HG02588 (cell line): ENCODE data around the gene PLXNA1.
A peak's percentile ranks its signal among the peaks of the same experiment; 100 is the strongest.

Source experiments
- ATAC-seq: cut with Tn5 transposase; IDR thresholded peaks from one replicate; pipeline ENCODE4 v1.9.1; 2021; ENCODE audit warnings: mild to moderate bottlenecking, moderate library complexity; ENCODE audit not compliant: unreplicated experiment

The PLXNA1 gene

DNA sequence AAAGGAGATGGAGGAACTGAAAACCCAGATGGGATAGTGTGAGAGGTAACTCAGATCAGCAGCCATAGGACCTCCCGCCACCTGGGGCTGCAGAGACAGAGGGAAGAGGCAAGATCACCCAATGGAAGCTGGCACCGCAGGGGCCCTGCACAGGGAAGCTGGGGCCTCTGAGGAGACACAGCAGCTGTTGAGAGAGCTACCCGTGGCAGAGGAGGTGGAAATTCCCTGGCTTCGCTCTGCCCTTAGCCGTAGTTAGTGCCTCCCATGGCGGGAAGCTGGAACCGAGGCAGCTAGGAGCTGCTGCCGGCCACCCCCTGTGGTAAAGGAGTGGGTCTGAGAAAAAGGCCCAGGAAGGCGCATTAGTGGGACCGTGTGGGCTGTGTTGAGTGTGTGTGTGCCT, 18.0 kb upstream of the PLXNA1 start:
- no peak for ATAC-seq

DNA sequence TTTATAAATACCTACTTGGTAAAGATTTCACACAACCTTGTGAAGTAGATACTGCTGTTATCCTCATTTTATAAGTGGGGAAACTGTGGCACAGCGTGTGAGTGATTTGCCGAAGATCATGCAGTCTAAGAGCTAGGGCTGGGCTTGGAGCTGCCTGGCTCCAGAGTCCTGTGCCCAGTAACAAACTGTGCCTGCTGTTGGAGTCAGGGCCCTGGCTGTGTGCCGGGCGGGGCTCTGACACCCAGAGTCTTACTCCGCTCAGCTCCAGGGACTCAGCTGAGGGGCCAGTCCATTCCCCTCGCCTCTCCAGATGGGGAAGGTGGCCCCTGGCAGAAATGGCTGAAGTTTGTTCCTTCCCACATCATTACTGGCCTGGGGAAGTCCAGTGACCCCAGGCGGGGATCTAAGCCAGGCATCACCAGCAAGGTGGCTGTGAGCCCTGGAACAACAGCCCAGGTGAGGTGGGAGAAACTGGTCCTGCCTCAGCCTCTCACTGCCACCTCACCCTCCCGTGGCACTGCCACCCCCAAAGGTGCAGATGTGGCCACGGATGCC, 17.3 kb upstream of the PLXNA1 start:
- ATAC-seq = no peak

DNA sequence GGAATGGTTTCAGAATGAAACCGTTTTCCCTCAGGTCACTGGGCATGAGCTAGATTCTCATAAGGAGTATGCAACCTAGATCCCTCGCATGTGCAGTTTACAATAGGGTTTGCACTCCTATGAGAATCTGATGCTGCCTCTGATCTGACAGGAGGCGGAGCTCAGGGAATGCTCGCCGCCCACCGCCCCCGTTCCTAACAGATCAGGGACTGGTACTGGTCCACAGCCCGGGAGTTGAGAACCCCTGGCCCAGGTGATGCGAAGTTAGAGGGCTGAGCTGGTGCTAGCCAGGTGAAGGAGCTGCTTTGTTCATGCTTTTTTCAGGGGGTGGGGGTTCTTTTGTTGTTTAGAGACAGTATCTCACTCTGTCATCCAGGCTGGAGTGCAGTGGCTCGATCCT, 15.5 kb upstream of the PLXNA1 start:
- ATAC-seq = no peak

DNA sequence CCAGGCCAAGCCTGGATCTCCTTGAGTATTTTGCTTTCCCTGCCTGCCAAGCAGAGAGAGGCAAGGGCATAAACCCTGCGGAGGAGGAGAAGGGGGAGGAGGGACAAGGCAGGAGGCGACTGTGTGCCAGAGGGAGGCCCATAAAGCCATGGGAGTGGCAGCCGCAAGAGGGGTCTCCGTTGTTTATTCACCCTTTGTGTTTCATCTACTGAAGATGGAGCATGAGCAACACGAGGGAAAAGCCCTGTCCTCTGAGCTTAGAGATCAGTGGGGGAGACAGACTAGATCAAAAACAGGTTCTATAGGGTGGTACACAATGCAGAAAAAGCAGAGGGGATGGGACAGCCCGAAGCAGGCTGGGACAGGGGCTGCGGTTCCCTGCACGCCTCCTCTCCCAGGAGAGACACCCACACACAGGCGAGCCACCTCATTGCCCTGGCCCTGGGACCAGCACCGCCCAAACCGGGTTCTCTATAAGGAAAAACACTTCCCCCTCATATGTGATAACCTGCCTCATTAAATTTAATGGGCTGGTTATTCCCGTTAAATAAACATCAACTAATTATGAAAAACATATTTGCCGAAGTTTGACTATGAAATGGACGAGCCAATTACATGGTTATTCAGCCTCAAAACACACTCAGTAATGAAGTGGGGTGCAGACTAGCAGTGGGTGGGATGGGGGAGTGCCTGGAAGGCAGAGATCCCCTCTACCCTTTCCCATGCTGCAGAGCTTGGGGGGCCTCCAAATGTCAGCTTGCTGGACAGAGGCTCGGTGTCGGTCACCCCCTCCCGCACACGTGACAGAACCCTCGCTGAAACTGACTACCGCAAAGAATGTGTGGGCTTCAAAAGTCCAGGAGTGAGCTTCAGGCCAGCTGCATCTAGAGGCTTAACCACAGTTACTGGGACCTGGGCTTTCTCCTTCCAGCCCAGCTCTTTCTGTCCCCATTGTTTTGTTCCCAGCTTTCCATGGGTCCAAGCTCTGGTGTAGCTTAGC, 14.2 kb upstream of the PLXNA1 start:
- no peak for ATAC-seq

DNA sequence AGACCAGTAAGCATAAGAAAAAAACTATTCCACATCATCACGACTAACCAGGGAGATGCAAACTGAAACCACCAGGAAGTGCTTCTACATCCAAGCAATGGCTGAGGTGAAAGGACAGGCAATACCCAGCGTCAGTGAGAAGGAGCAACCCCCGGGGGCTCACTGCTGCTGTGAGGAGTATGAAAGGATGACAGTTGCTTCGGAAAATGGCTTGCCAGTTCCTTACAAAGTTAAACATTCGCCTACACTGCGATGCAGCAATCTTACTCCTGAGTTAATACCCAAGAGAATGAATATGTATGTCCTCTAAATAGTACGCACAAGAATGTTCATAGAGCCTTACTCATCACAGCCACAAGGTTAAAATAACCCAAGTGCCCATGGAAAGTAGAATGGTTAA, 13.3 kb upstream of the PLXNA1 start:
- ATAC-seq = no peak

DNA sequence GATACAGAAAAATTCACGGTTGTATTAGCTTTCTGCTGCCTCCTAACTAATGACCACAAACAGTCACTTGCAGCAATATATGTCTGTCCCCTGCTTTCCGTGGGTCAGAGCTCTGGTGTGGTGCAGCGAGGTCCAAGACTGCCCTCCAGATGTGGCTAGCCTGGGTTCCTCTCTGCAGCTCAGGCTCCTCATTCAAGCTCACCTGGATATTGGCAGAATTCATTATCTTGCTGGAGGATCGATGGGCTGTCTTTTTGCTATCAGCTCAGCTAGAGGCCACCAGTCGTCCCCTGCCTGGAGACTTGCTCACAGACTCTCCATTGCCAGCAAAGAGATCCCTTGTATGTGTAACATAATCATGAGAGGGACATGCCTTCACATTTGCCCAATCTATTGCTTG, 12.8 kb upstream of the PLXNA1 start:
- ATAC-seq = no peak

DNA sequence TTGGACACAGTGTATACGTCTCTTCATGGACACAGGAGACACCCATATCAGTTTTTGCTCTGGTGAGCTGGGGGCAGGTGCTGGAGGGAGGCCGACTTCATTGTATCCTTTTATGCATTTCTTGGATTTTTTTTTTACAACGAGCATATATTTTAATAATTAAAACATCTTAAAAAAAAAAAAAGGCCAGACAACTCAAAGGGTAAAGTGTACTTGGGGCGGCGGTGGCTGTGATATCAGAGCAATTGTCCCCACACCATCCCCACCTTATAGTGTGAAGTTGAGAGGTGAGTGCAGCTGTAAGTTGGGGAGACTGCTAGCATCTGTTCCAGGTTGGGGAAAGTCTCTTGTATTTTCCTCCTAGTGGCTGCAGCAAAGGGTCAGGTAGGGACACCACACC, 12.0 kb upstream of the PLXNA1 start:
- ATAC-seq = no peak

DNA sequence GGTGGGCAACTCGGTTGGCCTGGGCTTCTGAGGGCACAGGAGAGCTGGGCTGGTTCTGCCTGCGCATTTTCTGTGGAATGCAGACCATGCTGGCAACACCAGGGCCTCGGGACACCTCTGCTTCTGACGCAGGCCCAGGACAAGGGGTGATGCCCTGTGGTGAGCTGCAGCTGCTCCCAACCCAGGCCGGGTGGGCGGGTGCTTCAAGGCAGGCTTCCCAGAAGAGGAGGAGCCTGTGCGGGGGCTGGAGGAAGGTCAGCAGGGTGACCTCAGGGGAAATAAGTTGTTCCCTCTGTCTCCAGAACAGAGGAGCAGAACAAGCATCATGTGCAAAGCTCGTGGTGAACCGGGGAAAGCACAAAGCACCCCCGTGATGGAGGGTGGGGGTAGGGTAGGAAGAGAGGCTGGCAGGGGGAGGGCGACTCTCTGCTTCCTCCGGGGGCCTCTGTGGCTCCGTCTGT, 11.0 kb upstream of the PLXNA1 start:
- ATAC-seq = peak; percentile 70

DNA sequence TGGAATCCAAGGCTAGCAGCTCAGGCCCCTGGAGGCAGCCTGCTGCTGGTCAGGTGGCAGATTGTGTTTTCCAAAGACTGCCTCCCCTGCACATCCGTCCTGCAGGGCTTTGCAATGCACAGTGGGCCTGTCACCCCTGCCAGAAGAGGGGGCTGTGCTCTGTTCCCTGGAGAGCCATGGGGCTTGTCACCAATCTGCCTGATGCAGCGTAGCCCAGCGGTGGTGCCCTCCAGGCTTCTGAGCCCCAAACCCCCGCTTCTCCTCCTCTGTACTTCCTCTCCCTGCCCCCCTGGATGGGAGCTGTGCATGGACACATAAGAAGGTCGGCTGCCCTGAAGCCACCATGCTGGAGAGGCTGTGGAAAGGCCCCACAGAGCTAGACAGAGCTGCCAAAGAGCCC, 10.0 kb upstream of the PLXNA1 start:
- no peak for ATAC-seq

DNA sequence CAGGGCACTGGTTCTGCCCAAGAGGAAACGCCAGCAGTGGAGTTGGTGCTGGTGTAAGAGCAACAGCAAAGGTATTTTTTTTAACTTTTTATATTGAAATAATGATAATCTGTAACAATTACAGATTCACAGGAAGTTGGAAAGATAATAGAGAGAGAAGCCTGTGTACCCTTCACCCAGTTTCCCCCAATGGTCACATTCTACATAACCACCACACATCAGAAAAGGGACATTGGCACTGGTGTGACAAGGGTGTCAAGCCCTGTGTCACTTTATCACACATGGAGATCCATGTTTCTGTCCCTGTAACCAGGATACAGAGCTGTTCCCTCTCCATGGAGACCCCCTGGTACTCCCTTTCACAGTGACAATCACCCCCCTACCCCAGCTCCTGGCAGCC, 9.1 kb upstream of the PLXNA1 start:
- no peak for ATAC-seq

DNA sequence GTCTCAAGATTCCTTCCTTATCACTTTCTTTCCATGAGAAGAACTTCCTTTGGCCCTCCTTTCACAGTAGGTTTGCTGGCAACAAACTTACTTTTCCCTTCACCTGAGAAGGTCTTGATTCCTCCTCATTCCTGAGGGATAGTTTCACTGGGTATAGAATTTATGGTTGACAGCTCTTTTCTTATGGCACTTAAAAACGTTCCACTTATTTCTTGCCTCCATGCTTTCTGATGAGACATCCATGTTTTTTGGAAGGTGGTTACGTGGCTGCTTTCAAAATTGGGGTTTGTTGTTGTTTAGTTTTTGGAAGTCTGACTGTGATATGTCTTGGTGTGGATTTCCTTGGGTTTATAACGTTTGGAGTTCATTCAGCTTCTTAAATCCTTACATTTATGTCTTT, 8.2 kb upstream of the PLXNA1 start:
- no peak for ATAC-seq

DNA sequence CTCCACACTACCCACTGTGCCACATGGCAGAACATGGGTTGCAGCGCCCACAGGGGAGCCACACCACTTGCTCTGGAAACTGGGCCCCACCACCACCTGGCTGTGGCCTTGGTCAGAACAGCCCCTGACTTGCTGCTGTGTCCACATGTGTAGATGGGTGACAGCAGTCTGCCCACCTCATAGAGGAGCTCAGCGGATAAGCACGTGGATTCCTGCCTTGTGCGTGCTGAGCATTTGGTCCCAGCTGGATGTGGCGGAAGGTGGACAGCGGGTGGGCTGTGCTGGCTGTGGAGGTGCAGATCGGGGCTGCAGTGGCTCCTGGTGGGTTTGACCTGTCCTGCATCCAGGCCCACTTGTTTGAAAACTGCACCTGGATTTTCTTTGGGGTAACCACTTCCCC, 6.0 kb upstream of the PLXNA1 start:
- ATAC-seq = no peak

DNA sequence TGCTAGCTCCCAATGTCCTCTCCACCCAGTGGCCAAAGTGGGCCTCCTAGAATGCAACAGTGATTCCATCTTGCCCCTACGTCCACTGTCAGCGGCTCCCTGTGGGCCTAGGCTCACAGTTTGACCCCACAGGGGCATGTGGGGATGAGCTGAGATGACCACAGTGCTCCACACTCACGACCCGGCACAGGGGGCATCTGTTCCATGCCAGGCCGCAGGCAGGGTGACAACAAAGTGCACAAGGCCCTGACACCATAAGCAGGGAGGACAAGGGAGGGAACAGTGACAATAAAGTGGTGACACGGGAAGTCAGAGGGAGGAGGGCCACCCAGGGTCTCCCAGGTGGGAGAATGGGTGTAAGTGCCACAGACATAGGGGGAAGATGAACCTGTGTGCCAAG, 5.1 kb upstream of the PLXNA1 start:
- ATAC-seq = no peak

DNA sequence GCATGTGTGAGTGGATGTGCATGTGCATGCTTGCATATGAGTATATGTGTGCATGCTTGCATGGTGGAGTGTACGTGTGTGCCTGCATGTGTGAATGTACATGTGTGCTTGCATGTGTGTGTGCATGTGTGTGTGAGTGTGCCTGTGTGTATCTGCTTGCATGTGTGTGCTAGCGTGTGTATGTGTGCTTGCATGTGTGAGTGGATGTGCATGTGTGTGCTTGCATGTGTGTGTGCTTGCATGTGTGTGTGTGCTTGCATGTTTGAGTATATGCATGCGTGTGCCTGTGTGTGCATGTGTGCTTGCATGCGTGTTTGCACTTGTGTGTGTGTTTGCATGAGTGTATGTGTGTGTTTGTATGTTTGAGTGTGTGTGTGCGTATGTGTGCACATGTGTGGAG, 4.6 kb upstream of the PLXNA1 start:
- ATAC-seq = no peak

DNA sequence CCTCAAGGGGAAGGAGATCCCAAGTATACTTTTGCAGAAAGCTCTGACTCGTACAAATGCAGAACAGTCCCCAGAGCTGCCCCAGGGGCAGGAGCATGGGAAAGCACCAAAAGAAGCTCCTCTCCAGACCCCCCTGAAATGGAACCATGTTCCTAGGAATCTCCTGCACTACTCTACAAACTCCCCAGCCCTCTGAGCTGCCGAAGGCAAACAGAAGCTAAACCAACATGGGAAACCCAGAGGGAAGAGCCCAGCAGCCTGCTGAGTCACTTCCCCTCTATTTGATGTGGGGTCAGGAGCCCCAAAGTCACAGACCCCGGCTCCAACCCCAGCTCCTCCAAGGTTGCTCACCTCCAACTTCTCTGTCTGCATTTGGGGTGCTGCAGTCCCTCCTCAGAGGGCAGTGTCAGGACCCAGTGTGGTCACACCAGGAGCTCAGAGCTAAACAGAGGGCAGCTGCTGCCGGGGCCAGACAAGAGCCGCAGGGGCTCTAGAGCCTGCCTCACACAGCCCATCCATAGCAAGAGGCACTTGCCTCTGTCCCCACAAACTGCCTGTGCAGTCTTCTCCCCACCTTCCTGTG, 3.8 kb upstream of the PLXNA1 start:
- no peak for ATAC-seq

DNA sequence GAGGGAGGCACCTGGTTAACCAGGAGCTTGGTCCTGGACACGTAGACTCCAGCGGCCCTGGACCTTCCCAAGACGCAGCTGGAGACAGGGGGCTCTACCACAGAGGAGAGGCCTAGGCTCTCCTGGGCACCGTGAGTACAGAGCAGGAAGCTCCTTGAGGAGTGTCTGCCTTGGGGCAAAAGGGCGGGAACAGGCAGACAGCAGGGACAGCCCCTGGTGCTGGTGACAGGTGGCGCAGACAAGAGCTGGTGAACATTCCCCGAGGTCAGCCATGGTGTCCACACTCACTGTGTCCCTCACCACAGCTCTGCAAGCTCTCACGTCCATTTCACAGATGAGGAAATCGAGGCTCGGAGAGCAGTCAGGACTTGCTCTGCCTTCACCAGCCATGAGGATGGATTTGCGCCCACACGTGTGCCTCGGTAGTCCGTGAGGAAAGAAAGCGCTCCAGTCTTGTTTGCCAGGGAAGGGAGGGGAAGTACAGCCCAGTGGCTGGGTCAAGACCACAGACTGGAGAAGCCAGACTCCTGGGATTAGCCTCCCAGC, 2.6 kb upstream of the PLXNA1 start:
- ATAC-seq = no peak

DNA sequence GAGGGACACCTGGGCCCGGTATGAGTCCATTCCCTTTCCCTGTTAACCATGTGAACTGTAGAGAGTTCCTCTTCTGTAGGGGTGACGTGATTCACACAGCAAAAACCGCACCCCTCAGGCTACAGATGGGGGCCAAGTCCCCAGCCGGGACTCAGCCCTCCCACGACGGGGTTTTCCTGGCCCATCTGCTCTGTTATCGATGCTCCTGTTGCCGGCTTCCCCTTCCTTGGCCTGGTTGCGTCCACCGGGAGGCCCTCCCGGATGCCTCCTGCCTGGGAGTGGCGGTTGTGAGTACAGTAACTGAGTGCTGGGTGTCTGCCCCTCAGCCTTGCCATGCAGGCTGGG, 817 bp upstream of the PLXNA1 start:
- peak; percentile 37 for ATAC-seq

DNA sequence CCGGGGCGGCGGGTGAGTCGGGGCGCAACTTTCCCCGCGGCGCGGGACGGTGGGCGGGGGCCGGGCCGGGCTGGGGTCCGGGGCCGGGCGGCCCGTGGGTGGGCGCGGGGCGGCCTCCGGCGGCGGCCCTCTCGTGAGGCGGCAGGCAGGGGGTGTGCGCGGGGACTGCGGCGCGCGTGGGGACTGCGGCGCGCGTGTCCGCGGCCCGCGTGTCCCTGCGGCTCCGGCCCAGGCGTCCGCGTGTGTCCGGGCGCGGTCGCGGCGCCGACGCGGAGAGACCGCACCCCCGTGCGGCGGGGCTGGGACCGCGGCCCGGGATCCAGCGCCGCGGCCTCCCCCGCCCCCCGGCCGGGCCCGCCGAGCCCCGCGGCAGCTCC, 349 bp downstream of the PLXNA1 start:
- ATAC-seq = peak; percentile 4

DNA sequence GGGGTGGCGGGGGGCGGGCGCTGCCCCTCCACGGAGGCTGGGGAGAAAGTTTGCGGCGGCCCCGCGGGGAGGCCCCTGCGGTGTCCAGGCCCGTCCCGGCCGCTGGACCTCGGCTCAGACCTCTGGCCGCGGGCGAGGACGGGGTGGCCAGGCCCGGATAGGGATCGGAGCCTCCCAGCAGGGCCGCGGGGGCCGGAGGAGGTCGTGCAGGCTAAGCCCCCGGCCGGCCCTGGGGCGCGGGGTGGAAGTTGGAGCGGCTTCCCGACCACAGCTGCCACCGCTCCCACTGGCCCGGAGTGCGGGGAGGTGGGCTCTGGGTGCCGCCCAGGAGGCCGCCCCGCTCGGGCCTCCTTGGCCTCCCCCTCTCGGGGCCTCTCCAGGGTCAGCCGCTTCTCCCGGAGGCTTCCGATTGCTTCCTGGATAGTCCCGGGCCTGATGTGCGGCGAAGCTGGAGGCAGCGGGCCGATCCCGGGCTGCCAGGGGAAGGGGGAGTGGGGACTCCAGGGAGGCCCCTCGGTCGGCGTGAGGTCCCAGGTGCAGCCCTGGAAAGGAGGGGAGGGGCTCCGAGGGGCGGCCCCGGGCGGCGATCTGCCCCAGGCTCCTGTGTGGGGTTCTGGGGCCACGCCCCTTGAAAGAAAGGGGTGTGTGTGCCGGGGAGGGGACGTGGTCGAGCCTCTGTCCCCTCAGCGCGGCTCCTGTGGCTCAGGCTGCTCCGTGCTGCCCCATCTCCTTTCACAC, 907 bp downstream of the PLXNA1 start:
- ATAC-seq = peak; percentile 1

DNA sequence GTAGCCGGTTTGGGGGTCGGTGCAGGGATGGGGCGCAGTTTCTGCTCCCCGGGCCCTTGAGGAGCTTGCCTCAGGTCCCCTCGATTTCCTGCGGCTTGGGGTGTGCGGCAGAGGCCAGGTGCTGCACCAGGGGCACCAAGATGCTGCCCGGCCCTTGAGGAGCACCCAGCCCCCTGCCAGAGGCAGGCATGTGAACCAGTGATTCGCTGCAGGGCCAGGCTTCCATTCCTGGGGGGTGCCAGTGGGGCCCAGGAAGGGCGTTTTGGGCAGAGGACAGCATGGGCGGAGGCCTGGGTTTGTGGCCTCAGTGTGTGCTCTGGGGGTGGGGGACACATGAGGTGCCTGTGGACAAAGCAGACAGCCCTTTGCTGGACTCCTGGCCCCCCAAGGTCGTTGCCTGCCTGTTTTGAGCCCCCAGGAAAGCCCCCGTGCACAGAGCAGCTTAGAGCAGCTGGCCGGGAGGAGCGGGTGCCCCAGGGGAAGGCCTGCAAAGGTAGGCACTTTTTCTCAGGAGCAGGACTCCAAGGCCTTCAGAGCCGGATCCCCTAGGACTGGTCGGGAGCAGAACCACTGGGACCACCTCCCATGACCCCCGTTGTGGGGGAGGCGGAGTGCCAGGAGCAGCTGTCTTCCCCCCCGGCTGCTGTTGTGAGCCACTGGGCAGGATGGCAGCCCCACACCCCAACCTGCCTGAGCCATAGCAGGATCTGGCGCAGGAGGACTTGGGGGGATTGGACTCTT, 1.6 kb downstream of the PLXNA1 start:
- ATAC-seq = no peak
